Measurements from ENCODE around the gene YIPF4.
"Not testable (repeated sequence)": the region's sequence is repeated elsewhere in the genome, so short reads cannot be mapped to it uniquely, and the experiment has no call there.

Gene YIPF4

GRCh38 chr2:32289165-32289999 is 11.7 kb downstream of the YIPF4 start:
- peak; percentile 62 for DNase-seq (ENCODE audit: low read depth)

- DNase-seq (ENCODE audit: low read depth), result no peak
Observed at GRCh38 chr2:32290000-32290339, 12.3 kb downstream of the YIPF4 start.

- no peak for DNase-seq (ENCODE audit: low read depth)
Observed at GRCh38 chr2:32291746-32292145, 14.0 kb downstream of the YIPF4 start.

GRCh38 chr2:32293493-32293892 is 15.8 kb downstream of the YIPF4 start:
- not testable (repeated sequence) for DNase-seq (ENCODE audit: low read depth)

GRCh38 chr2:32293966-32294562 is 16.4 kb downstream of the YIPF4 start:
- DNase-seq (ENCODE audit: low read depth), result not testable (repeated sequence)

- no peak for DNase-seq (ENCODE audit: low read depth)
Observed at GRCh38 chr2:32310577-32310976, 32.9 kb downstream of the YIPF4 start.

- DNase-seq (ENCODE audit: low read depth), result no peak
Observed at GRCh38 chr2:32314886-32315285, 37.2 kb downstream of the YIPF4 start.

GRCh38 chr2:32328679-32329078 is 51.0 kb downstream of the YIPF4 start:
- not testable (repeated sequence) for DNase-seq (ENCODE audit: low read depth)

GRCh38 chr2:32329180-32329980 is 51.7 kb downstream of the YIPF4 start:
- DNase-seq (ENCODE audit: low read depth), result not testable (repeated sequence)

- no peak for DNase-seq (ENCODE audit: low read depth)
Observed at GRCh38 chr2:32330136-32330535, 52.4 kb downstream of the YIPF4 start.

GRCh38 chr2:32342801-32343200 is 65.1 kb downstream of the YIPF4 start:
- DNase-seq (ENCODE audit: low read depth), result no peak

- DNase-seq (ENCODE audit: low read depth), result not testable (repeated sequence)
Observed at GRCh38 chr2:32350797-32351196, 73.1 kb downstream of the YIPF4 start.

GRCh38 chr2:32355976-32356680 is 78.4 kb downstream of the YIPF4 start:
- no peak for DNase-seq (ENCODE audit: low read depth)

GRCh38 chr2:32356681-32357317 is 79.1 kb downstream of the YIPF4 start, which contains the start of gene BIRC6:
TSS of gene BIRC6 (plus strand) at chr2:32357023. CDS start at chr2:32357162, 139 bp downstream.
- DNase-seq (ENCODE audit: low read depth), result peak; percentile 79

GRCh38 chr2:32357318-32358110 is 79.8 kb downstream of the YIPF4 start:
- no peak for DNase-seq (ENCODE audit: low read depth)

- DNase-seq (ENCODE audit: low read depth), result no peak
Observed at GRCh38 chr2:32358111-32358482, 80.4 kb downstream of the YIPF4 start.

- DNase-seq (ENCODE audit: low read depth), result no peak
Observed at GRCh38 chr2:32360416-32360815, 82.7 kb downstream of the YIPF4 start.

- DNase-seq (ENCODE audit: low read depth), result not testable (repeated sequence)
Observed at GRCh38 chr2:32362997-32363396, 85.3 kb downstream of the YIPF4 start.

- DNase-seq (ENCODE audit: low read depth), result no peak
Observed at GRCh38 chr2:32363597-32363996, 85.9 kb downstream of the YIPF4 start.

- not testable (repeated sequence) for DNase-seq (ENCODE audit: low read depth)
Observed at GRCh38 chr2:32364290-32364689, 86.6 kb downstream of the YIPF4 start.

- not testable (repeated sequence) for DNase-seq (ENCODE audit: low read depth)
Observed at GRCh38 chr2:32365679-32366078, 88.0 kb downstream of the YIPF4 start.
